GM12892 (cell line): Measurements from ENCODE around the gene GMPR2.

Experiments used
- POLR2A ChIP-seq: IDR thresholded peaks from 2 replicates; pipeline ENCODE4 v1.6.1; 2011; ENCODE audit warnings: low read depth, low read length, control low read depth
- POLR2AphosphoS5 ChIP-seq: IDR thresholded peaks from 2 replicates; pipeline ENCODE4 v1.6.1; 2011; ENCODE audit warnings: low read depth, low read length, control low read depth
- TAF1 ChIP-seq: IDR thresholded peaks from 2 replicates; pipeline ENCODE4 v1.6.1; 2011; ENCODE audit warnings: low read depth, mild to moderate bottlenecking, control low read depth, low read length, borderline replicate concordance

GRCh38 chr14:24260780-24261157 lies 28.0 kb downstream of the GMPR2 start:
- TF ChIP-seq POLR2AphosphoS5 (no peak), POLR2A (no peak), TAF1 (no peak)
